Mesenchymal stem cell (in vitro differentiated cells and primary cell): ENCODE results near the gene FMN1. TPM values are rescaled to one million over a fixed set of nuclear protein-coding genes. Genes with fewer than 3 reads are reported as not detected.

Experiments used
- DNase-seq: peaks from one replicate; pipeline ENCODE4 v3.0.0-alpha.2; 2013
- H2AFZ ChIP-seq: one replicate; pipeline ENCODE4 v1.6.1; 2013; ENCODE audit warnings: low read depth, mild to moderate bottlenecking, control low read depth, inconsistent platforms, low read length, moderate library complexity
- H2AK5ac ChIP-seq: 2 replicates; pipeline ENCODE4 v1.6.1; 2013; ENCODE audit warnings: low read length, moderate library complexity, mild to moderate bottlenecking, inconsistent platforms; ENCODE audit not compliant: severe bottlenecking
- H2BK120ac ChIP-seq: one replicate; pipeline ENCODE4 v1.6.1; 2013; ENCODE audit warnings: low read depth, mild to moderate bottlenecking, inconsistent platforms, low read length, moderate library complexity
- H2BK12ac ChIP-seq, 2 experiments: one replicate each; pipeline ENCODE4 v1.6.1; 2013; ENCODE audit warnings: inconsistent platforms in 2 of 2, low read length in 2 of 2, mild to moderate bottlenecking in 2 of 2, moderate library complexity in 2 of 2, control low read depth in 1 of 2
- H2BK15ac ChIP-seq: one replicate; pipeline ENCODE4 v1.6.1; 2013; ENCODE audit warnings: mild to moderate bottlenecking, low read depth, inconsistent platforms; ENCODE audit not compliant: poor library complexity, severe bottlenecking
- H2BK5ac ChIP-seq: 2 replicates; pipeline ENCODE4 v1.6.1; 2013; ENCODE audit warnings: low read depth, mild to moderate bottlenecking, low read length, control low read depth, inconsistent platforms; ENCODE audit not compliant: poor library complexity, severe bottlenecking
- H3K14ac ChIP-seq, 2 experiments: one replicate each; pipeline ENCODE4 v1.6.1; 2013; ENCODE audit warnings: inconsistent platforms in 2 of 2, low read length in 2 of 2, control low read depth in 1 of 2, mild to moderate bottlenecking in 1 of 2, moderate library complexity in 1 of 2
- H3K18ac ChIP-seq, 2 experiments: one replicate each; pipeline ENCODE4 v1.6.1; 2013; ENCODE audit warnings: inconsistent platforms in 2 of 2, low read length in 2 of 2, control low read depth in 1 of 2, low read depth in 1 of 2, mild to moderate bottlenecking in 1 of 2
- H3K23ac ChIP-seq, 2 experiments: one replicate each; pipeline ENCODE4 v1.6.1; 2013; ENCODE audit warnings: inconsistent platforms in 2 of 2, low read length in 2 of 2, mild to moderate bottlenecking in 2 of 2, moderate library complexity in 2 of 2, control low read depth in 1 of 2
- H3K27ac ChIP-seq: 2 replicates; pipeline ENCODE4 v1.5.1; 2013; ENCODE audit warnings: mild to moderate bottlenecking, moderate library complexity, low read length, control low read depth, inconsistent platforms; ENCODE audit not compliant: poor library complexity, severe bottlenecking
- H3K27me3 ChIP-seq, 2 experiments: 2 replicates each; pipeline versions ENCODE4 v1.6.1 to v1.7.0; 2013; ENCODE audit warnings: low read length in 2 of 2, mild to moderate bottlenecking in 2 of 2, moderate library complexity in 2 of 2, control low read depth in 1 of 2, inconsistent platforms in 1 of 2; ENCODE audit not compliant: control insufficient read depth in 1 of 2, insufficient read depth in 1 of 2
- H3K36me3 ChIP-seq, 2 experiments: 2 replicates each; pipeline versions ENCODE4 v1.6.1 to v1.7.0; 2013; ENCODE audit warnings: low read length in 2 of 2, control low read depth in 1 of 2, inconsistent platforms in 1 of 2, low read depth in 1 of 2, mild to moderate bottlenecking in 1 of 2; ENCODE audit not compliant: insufficient read depth in 2 of 2, control insufficient read depth in 1 of 2
- H3K4ac ChIP-seq, 2 experiments: one replicate each; pipeline ENCODE4 v1.6.1; 2013; ENCODE audit warnings: inconsistent platforms in 2 of 2, low read length in 2 of 2, mild to moderate bottlenecking in 2 of 2, moderate library complexity in 2 of 2, control low read depth in 1 of 2, low read depth in 1 of 2
- H3K4me1 ChIP-seq: 2 replicates; pipeline ENCODE4 v1.6.1; 2013; ENCODE audit warnings: low read depth, low read length, control low read depth; ENCODE audit not compliant: control insufficient read depth, insufficient read depth
- H3K4me2 ChIP-seq: 2 replicates; pipeline ENCODE4 v1.6.1; 2013; ENCODE audit warnings: low read length, mild to moderate bottlenecking, inconsistent platforms; ENCODE audit not compliant: poor library complexity, severe bottlenecking
- H3K4me3 ChIP-seq, 2 experiments: 2 replicates each; pipeline versions ENCODE4 v1.5.1 to v1.7.0; 2013; ENCODE audit warnings: low read length in 2 of 2, mild to moderate bottlenecking in 2 of 2, control low read depth in 1 of 2, low read depth in 1 of 2; ENCODE audit not compliant: insufficient read depth in 1 of 2
- H3K79me1 ChIP-seq: replicated peaks from 2 replicates; pipeline ENCODE4 v1.6.1; 2013; ENCODE audit warnings: mild to moderate bottlenecking, control low read depth, low read length, inconsistent platforms; ENCODE audit not compliant: poor library complexity, severe bottlenecking
- H3K9ac ChIP-seq: 2 replicates; pipeline ENCODE4 v1.7.0; 2013; ENCODE audit warnings: mild to moderate bottlenecking, low read length, moderate library complexity
- H3K9me3 ChIP-seq: 2 replicates; pipeline ENCODE4 v1.7.0; 2013; ENCODE audit warnings: mild to moderate bottlenecking, low read length; ENCODE audit not compliant: control insufficient read depth
- H4K8ac ChIP-seq: one replicate; pipeline ENCODE4 v1.6.1; 2013; ENCODE audit warnings: inconsistent platforms, mild to moderate bottlenecking, low read length, moderate library complexity
- H4K91ac ChIP-seq: one replicate; pipeline ENCODE4 v1.6.1; 2013; ENCODE audit warnings: mild to moderate bottlenecking, low read length, inconsistent platforms
- WGBS: methylation state at CpG from one replicate; pipeline ENCODE4 v1.1.7; 2013; ENCODE audit warnings: mixed read lengths; 5-methylcytosine and 5-hydroxymethylcytosine counted together
- small RNA-seq: library from polyadenylated mRNA; stranded (forward); fragments of <200 nt; extraction: miRNeasy Mini kit (QIAGEN cat#:217004); gene quantifications from one replicate; pipeline ENCODE3, GENCODE V24; 2013; ENCODE audit warnings: low read depth

The FMN1 gene

GRCh38 chr15:32716915-32717425 is 477.5 kb downstream of the FMN1 start:
- no peaks in the 10 kb centered on the region for H3K9me3 ChIP-seq
- H3K36me3 ChIP-seq: no peaks in the 10 kb centered on the region
- H3K27me3 ChIP-seq: peaks cover 0 to 39% of the 10 kb centered on the region in 2 experiments
- no peak overlapping the region for H3K14ac ChIP-seq
- H3K4ac ChIP-seq: no peak overlapping the region
- WGBS: 18% methylated on average over 15 of the region's 21 CpGs
- peak overlapping the region; percentile 42 for H3K4me2 ChIP-seq
- peak overlapping the region; percentile 33 for H3K27ac ChIP-seq
- H4K91ac ChIP-seq: no peak overlapping the region
- H2BK12ac ChIP-seq: peak overlapping the region in 1 of 2 experiments; percentile 2
- peaks cover 21% of the 10 kb centered on the region for H3K4me1 ChIP-seq
- no peak overlapping the region for H2AFZ ChIP-seq
- no peak overlapping the region for H2BK5ac ChIP-seq
- peak overlapping the region; percentile 55 to 80 for H3K18ac ChIP-seq
- H4K8ac ChIP-seq: no peak overlapping the region
- peak overlapping the region; percentile 77 for H2BK15ac ChIP-seq
- H3K23ac ChIP-seq: no peak overlapping the region
- DNase-seq: no peak
- H2BK120ac ChIP-seq: peak overlapping the region; percentile 27
- H3K79me1 ChIP-seq: peaks cover 2% of the 10 kb centered on the region
- H3K4me3 ChIP-seq: peak overlapping the region; percentile 84 to 85
- H3K9ac ChIP-seq: peak overlapping the region; percentile 73
- no peak overlapping the region for H2AK5ac ChIP-seq

- Histone ChIP-seq H3K36me3 (no peaks in the 10 kb centered on the region), H2BK120ac (no peak overlapping the region), H2BK12ac (no peak overlapping the region), H2AK5ac (peak overlapping the region; percentile 65), H3K14ac (no peak overlapping the region), H4K8ac (no peak overlapping the region), H2BK15ac (no peak overlapping the region), H3K9me3 (no peaks in the 10 kb centered on the region), H3K9ac (no peak overlapping the region), H3K4me1 (peaks cover 20% of the 10 kb centered on the region), H3K4me3 (no peak overlapping the region), H3K27me3 (peaks cover 0 to 39% of the 10 kb centered on the region in 2 experiments), H3K27ac (peak overlapping the region; percentile 33), H3K4me2 (peak overlapping the region; percentile 17), H3K23ac (no peak overlapping the region), H2AFZ (no peak overlapping the region), H3K79me1 (peaks cover 2% of the 10 kb centered on the region), H3K4ac (no peak overlapping the region), H2BK5ac (no peak overlapping the region), H4K91ac (no peak overlapping the region), H3K18ac (no peak overlapping the region)
- WGBS: 43% methylated on average over 9 of the region's 13 CpGs
- DNase-seq: no peak
These were observed 478.1 kb downstream of the FMN1 start for GRCh38 chr15:32716216-32716914.

Small RNAs within 50 kb of the gene (small RNA-seq; reads per million reads assigned to genes)
- not detected for gene RF00591
